Central memory CD8-positive, alpha-beta T cell (primary cell): ENCODE measurements around the gene VAV2.

Source experiments
- ATAC-seq: fragments of 150-1000 bp; cut with Tn5 transposase; replicated peaks from 2 replicates; pipeline ENCODE4 v1.10.0; 2022; ENCODE audit warnings: mild to moderate bottlenecking, moderate FRiP score, moderate number of reproducible peaks; ENCODE audit not compliant: poor library complexity, severe bottlenecking; ENCODE audit errors: extremely low read depth
- DNase-seq, 2 donors: peaks; one replicate each; pipeline ENCODE4 v3.0.0; 2021; ENCODE audit warnings: low spot score in 2 of 2
- H3K27ac Mint-ChIP-seq: one replicate; pipeline ENCODE4 v1.8.0; 2022; ENCODE audit warnings: low read depth, mild to moderate bottlenecking, moderate library complexity, mixed read lengths
- H3K27me3 Mint-ChIP-seq: one replicate; pipeline ENCODE4 v1.8.0; 2022; ENCODE audit warnings: mixed read lengths
- H3K36me3 Mint-ChIP-seq: one replicate; pipeline ENCODE4 v1.8.0; 2022; ENCODE audit warnings: mild to moderate bottlenecking, moderate library complexity, mixed read lengths; ENCODE audit not compliant: insufficient read depth
- H3K4me1 Mint-ChIP-seq: one replicate; pipeline ENCODE4 v1.8.0; 2022; ENCODE audit warnings: mixed read lengths
- H3K4me3 Mint-ChIP-seq: one replicate; pipeline ENCODE4 v1.8.0; 2022; ENCODE audit warnings: mild to moderate bottlenecking, moderate library complexity, mixed read lengths
- H3K9me3 Mint-ChIP-seq: one replicate; pipeline ENCODE4 v1.8.0; 2022; ENCODE audit warnings: mixed read lengths

The VAV2 gene

DNA sequence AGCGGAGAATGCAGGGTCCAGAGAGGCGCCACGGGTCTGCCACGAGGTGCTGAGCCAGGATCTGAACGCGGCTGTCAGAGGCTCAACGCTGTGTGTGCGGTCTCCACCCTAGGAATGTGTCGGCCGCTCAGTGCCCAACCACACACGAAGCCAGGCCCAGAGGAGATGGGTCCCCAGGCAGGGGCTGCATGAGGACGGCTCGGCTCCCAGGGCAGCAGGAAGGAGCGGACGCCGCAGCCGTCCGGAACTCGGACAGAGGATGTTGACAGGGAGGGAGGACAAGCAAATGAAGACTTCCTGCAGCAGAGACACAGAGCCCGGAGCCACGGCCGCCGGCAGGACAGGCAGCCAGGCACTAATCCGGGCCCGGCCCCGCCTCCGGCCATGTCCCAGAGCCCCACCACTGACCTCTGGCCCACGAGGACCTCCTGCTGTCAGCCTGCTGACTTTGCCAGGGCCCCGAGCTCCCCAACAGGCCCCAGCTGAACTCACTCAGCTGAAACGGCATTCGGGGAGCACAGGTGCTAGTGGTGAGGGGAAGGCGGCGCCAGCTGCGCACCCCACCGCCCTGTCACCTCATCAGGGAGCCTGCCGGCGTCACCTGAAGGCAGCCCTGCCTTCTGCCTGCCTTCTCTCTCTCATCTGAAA, 12.7 kb downstream of the VAV2 start:
- no peaks in the 10 kb centered on the region for H3K4me1 Mint-ChIP-seq
- no peaks in the 10 kb centered on the region for H3K36me3 Mint-ChIP-seq
- no peaks in the 10 kb centered on the region for H3K27me3 Mint-ChIP-seq
- H3K27ac Mint-ChIP-seq = no peak overlapping the region
- H3K9me3 Mint-ChIP-seq = no peaks in the 10 kb centered on the region
- no peak for DNase-seq
- H3K4me3 Mint-ChIP-seq = no peak overlapping the region
- ATAC-seq = no peak

DNA sequence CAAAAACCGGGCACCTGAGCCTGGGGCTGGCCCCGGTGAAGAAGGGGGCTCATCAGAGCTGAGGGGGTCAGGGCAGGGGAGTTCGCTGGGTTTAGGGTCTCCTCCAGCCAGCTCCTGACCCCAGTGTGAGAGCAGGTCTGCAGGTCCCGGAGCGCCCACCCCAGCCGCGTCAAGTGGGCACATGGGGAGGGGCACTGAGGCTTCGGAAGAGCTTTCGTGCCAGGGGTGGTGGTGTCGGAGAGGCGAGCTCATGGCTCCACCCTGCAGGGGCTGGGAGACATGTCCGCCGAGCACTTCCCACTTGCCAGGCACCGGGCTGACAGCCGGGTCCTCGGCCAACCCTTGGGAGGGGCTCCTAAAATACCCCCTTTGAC, 13.2 kb downstream of the VAV2 start:
- Mint-ChIP-seq H3K4me3 (no peak overlapping the region), H3K9me3 (no peaks in the 10 kb centered on the region), H3K36me3 (no peaks in the 10 kb centered on the region), H3K27me3 (no peaks in the 10 kb centered on the region), H3K4me1 (no peaks in the 10 kb centered on the region), H3K27ac (no peak overlapping the region)
- ATAC-seq = no peak
- DNase-seq = no peak

DNA sequence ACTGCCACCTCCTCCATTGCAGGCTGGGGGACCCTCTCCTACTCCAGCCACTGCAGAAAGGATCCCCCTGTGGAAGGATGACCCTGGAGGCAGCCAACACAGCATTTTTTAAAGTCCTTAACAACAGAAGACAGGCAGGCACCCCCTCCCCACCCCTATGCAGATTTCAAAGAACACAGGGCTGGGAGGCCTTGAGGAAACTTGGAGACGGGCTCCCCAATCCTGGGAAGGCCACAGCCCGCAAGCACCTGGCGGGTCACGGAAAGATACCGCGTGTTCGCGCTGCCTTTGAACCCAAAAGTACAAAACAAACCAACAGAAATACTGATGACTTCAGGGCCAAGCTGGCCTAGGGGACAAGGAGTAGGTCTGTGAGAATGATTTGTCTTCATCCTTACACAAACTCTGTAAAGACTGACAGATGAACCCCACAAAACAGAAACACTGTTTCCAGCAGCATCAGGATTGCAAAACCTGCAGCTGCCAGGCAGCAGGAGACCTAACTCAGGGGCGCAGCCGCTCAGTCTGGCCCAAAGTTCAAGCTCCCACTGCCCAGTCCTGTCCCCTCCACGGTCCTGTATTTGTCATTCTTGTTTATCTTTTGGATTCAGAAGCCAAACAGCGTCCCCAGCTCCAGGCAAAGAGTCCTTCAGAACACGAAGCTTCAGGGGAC, 13.8 kb downstream of the VAV2 start:
- H3K4me1 Mint-ChIP-seq = no peaks in the 10 kb centered on the region
- DNase-seq (no peak), ATAC-seq (no peak)
- H3K27me3 Mint-ChIP-seq = no peaks in the 10 kb centered on the region
- H3K9me3 Mint-ChIP-seq = no peaks in the 10 kb centered on the region
- no peak overlapping the region for H3K27ac Mint-ChIP-seq
- no peak overlapping the region for H3K4me3 Mint-ChIP-seq
- no peaks in the 10 kb centered on the region for H3K36me3 Mint-ChIP-seq

DNA sequence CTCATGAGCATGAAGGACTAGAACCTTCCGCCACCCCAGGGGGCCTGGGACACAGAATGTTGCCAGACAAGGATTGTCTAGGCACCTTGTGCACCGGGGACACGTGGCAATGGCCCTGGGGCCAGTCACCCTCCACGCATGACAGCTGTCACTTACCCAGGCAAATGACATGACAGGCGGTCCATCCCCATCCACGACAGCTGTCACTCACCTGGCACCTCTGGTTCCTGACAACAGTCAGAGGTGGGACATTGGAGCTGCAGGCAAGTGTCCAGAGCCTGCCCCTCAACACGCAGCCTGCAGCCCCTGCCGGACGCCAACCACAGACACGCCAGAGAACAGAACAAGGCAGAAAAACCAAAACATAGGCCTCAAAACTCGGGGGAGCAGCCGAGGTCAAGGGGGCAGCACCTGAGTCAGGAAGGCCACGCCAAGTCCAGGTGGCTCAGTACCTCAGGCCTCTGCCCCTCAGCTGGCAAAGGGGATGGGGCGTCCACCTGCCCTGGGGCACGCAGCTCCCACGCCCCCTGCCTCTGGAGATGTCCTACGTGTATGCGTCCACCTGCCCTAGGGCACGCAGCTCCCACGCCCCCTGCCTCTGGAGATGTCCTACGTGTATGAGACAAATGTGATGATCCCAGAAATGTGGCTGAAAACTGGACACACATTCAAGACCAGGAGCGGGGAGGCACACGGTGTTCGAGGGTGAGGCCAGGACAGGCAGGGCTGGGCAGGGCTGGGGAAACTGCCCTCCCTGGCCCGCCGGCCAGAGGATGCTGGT, 14.5 kb downstream of the VAV2 start:
- DNase-seq (no peak), ATAC-seq (no peak)
- Mint-ChIP-seq H3K4me1 (no peaks in the 10 kb centered on the region), H3K36me3 (no peaks in the 10 kb centered on the region), H3K9me3 (no peaks in the 10 kb centered on the region), H3K27me3 (no peaks in the 10 kb centered on the region), H3K4me3 (no peak overlapping the region), H3K27ac (no peak overlapping the region)

DNA sequence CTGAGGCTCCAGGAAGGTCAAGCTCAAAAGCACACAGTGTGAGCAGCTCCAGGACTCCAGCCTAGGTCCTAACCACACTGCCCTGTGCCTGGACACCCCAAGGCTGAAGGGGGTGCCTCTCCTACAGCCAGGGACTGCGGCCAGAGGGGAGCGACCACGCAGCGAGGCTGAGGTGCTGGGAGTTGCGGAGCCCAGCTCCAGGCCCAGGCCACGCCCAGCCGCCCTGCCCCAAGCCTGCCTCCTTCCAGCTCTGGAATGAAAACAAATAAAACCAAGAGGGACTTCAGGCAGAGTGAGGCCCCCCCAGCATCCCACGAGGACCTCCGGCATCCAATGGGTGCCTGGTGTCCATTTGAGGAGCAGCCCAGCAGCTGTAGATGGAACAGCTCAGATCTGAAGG, 15.2 kb downstream of the VAV2 start:
- H3K27ac Mint-ChIP-seq = no peak overlapping the region
- H3K36me3 Mint-ChIP-seq = no peaks in the 10 kb centered on the region
- H3K27me3 Mint-ChIP-seq = no peaks in the 10 kb centered on the region
- DNase-seq (no peak), ATAC-seq (no peak)
- H3K9me3 Mint-ChIP-seq = no peaks in the 10 kb centered on the region
- H3K4me1 Mint-ChIP-seq = no peaks in the 10 kb centered on the region
- H3K4me3 Mint-ChIP-seq = no peak overlapping the region

DNA sequence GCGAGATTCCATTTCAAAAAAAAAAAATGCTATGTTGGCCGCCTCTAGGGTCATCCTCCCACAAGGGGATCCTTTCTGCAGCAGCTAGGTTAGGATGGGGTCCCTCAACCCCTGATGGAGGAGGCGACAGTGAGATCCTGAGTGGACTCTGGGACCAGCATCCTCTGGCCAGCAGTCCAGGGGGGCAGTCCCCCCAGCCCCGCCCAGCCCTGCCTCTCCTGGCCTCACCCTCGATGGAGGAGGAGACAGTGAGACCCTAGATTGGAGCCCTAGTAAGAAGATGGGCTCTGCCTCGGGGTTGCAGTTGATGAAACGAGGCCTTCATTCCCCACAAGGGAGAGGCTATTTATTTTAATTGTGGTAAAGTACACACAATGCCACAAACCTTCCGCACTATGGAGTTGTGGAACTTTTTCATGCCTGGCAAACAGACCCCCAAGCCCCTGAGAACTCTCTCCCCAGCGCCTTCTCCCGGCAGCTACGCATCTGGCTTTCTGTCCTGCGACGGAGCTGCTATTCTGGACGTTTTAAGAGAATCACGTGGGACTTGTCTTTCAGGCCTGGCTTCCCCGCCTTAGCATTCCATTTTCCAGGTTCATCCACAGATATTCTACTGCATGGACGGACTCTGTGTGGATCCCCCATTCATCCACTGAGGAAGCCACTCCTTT, 15.8 kb downstream of the VAV2 start:
- no peaks in the 10 kb centered on the region for H3K36me3 Mint-ChIP-seq
- H3K9me3 Mint-ChIP-seq = no peaks in the 10 kb centered on the region
- ATAC-seq (no peak), DNase-seq (no peak)
- H3K4me3 Mint-ChIP-seq = no peak overlapping the region
- H3K4me1 Mint-ChIP-seq = no peaks in the 10 kb centered on the region
- no peak overlapping the region for H3K27ac Mint-ChIP-seq
- H3K27me3 Mint-ChIP-seq = no peaks in the 10 kb centered on the region

DNA sequence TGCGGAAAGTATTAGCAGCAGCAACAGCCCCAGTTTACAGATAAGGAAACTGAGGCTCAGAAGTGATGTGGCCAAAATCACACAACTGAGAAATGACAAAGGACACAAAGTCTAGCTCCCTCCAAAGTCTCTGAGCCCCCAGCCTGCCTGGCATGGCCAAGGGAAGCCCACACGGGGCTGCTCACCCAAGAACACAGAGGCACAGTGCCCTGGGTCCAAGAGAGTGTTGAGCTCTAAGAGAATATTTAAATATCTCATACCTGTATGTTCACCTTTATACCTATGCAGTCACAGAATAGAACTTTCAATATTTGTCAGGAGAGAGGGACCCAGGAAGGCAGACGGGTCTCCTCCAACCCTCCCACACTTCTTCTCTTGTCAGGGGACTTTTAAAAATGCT, 16.6 kb downstream of the VAV2 start:
- DNase-seq (no peak), ATAC-seq (no peak)
- no peaks in the 10 kb centered on the region for H3K9me3 Mint-ChIP-seq
- H3K27ac Mint-ChIP-seq = no peak overlapping the region
- H3K4me3 Mint-ChIP-seq = no peak overlapping the region
- no peaks in the 10 kb centered on the region for H3K27me3 Mint-ChIP-seq
- H3K36me3 Mint-ChIP-seq = no peaks in the 10 kb centered on the region
- H3K4me1 Mint-ChIP-seq = no peaks in the 10 kb centered on the region

DNA sequence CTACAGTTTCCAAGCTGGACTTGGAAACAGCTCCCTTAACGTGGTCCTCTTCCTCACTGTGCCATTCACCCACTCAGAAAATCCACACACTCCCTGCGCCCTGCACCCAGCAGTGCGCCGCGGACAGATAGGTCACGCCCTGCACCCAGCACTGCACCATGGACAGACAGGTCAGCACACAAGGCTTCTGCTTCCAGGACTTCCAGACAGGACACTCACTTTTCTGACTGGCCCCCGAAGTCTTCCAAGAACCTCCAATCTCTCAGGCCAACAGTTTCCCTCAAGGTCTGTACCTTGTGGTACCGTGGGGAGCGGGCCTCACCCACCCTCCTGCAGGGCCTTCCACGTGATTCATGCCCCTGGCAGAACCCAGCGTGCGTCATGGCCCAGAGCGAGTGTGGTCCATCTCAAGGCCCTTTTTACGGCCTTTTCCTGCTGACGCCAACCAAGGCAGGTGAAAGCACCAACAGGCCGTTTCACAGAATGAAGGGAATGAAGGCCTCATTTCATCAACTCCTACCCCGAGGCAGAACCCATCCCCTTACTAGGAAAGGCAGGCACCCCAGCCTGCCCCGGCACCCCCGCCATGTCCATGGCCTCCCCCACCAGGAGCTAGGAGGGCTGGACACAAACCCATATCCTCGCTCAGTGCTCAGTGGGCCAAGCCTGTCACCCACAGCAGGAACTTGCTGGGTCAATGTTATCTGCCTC, 17.3 kb downstream of the VAV2 start:
- no peaks in the 10 kb centered on the region for H3K4me1 Mint-ChIP-seq
- ATAC-seq (no peak), DNase-seq (no peak)
- H3K27ac Mint-ChIP-seq = no peak overlapping the region
- H3K27me3 Mint-ChIP-seq = no peaks in the 10 kb centered on the region
- no peaks in the 10 kb centered on the region for H3K9me3 Mint-ChIP-seq
- no peaks in the 10 kb centered on the region for H3K36me3 Mint-ChIP-seq
- no peak overlapping the region for H3K4me3 Mint-ChIP-seq

DNA sequence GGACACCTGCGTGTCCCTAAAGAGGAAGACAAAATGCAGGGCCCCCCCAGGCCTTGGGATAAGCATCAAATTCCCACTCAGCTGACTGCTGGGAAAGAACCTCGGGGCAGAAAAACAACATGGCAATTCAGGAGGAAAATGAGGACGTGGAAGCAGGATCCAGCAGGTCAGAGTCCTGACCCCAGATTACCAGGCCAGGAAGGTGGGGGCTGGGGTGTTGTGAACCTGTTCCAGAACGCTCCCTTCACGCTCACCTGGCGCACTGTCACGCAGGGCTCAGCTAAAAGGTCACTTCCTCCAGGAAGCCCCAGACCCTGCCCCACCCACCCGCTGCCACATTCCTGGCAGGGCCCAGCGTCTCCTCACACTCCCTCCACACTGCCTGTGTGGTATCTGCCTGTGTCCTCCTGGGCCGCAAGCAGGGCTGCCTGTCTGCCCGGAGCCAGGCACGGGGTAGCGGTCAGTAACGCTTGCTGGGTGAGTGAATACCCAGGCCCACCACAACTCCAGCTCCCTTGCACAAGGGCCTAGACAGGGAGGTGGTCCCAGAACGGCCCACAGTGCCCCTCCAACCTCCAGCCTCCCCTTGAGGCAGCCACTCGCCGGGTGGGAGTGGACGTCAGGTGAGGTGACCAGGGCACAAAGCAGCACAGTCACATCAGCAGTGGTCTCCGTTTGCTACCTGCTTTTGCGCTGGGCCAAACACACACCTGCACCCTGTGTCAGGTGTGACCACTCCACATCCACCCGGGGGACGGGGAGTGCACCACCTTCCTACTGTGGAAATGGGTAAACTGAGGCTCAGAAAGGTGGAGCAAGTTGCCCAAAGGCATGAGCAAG, 18.1 kb downstream of the VAV2 start:
- no peaks in the 10 kb centered on the region for H3K9me3 Mint-ChIP-seq
- H3K27me3 Mint-ChIP-seq = no peaks in the 10 kb centered on the region
- ATAC-seq (no peak), DNase-seq (no peak)
- no peaks in the 10 kb centered on the region for H3K4me1 Mint-ChIP-seq
- no peak overlapping the region for H3K4me3 Mint-ChIP-seq
- H3K36me3 Mint-ChIP-seq = no peaks in the 10 kb centered on the region
- no peak overlapping the region for H3K27ac Mint-ChIP-seq

DNA sequence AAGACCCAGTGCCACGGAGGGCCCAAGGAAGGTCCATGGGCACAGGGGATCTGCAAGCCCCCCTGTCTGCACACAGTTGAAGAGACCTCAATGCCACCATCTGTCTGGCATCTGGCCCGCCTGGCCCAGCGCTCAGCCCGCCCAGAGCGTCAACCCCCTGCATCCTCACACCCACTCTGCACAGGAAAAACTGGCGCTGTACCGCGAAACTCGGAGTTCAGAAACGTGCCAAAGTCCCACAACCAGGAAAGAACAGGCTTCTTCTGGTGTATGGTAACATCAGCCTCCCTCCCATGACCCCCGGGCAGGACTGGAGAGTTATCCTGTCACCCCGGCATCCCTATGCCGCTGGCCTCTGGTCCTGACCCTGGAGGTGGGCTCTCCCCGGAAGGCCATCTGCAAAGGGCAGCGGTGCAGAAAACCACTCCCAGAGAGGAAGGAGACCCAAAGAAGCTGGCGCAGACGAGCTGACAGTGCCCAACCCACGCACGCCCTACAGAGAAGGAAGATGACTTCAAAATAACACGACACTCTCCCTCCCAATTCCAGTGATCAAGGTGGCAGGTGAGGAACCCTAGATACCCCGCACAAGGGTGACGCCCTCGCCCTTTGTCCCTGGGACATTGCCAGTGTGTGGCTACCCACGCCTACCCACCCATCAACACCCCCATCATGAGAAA, 18.9 kb downstream of the VAV2 start:
- Mint-ChIP-seq H3K4me1 (no peaks in the 10 kb centered on the region), H3K4me3 (no peak overlapping the region), H3K9me3 (no peaks in the 10 kb centered on the region), H3K36me3 (no peaks in the 10 kb centered on the region), H3K27ac (no peak overlapping the region), H3K27me3 (no peaks in the 10 kb centered on the region)
- DNase-seq (no peak), ATAC-seq (no peak)
